G401.6 (cell line): ENCODE results near the gene CHST11.
"Not testable (repeated sequence)": the region's sequence is repeated elsewhere in the genome, so short reads cannot be mapped to it uniquely, and the experiment has no call there.

Experiments used
- FAIRE-seq: peaks from 2 replicates; lab custom pipeline; 2012; peaks lifted over from hg19 to GRCh38; lab: Jason Lieb, UNC

CHST11 gene

DNA sequence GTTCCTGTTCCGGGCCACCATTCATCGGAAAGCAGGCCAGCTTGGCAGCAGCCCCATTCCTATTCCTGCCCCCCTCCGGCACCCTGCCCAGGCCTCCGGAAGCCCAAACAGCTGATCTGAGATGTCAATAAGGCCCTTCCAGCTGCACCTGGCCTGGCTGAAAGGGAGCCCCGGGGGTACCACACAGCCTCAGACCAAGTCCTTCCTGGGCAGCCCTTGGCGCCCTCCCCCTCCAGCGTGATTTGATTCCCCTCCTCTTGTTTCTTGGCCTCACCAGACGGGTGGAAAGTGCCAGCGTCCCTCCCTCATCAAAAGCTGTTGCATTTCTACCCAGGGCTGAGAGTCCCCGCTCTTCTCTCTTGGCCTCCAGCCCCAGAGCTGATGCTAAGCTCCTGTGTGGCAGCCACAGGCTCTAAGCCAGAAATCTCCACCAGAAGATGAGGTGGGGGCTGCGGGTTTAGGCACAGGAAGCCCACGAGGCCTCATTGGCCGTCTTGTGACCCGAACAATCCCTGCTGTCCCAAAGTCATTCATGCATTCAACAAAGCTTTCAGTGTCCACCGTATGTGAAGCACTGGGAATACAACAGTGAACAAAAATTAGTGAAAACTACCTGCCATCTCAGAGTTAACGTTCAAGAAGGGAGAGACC, 285.9 kb downstream of the CHST11 start:
- FAIRE-seq, result no peak

DNA sequence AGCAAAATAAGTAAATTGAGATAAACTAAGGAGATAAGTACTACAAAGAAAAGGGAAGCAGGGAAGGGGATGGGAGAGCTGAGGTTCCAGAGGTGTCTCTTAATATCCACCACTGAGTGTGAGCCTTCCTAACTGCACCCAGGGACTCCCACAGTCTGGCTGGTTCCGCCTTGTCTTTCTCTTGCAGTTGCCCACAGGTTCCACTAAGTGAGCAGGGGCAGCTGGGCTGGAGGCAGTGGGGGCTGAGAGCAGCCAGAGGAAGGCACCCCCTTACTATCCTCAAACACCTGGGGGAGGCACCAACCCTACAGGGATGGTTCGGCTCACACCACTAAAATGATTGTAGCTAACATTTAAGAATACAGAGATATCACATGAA, 286.4 kb downstream of the CHST11 start:
- no peak for FAIRE-seq

DNA sequence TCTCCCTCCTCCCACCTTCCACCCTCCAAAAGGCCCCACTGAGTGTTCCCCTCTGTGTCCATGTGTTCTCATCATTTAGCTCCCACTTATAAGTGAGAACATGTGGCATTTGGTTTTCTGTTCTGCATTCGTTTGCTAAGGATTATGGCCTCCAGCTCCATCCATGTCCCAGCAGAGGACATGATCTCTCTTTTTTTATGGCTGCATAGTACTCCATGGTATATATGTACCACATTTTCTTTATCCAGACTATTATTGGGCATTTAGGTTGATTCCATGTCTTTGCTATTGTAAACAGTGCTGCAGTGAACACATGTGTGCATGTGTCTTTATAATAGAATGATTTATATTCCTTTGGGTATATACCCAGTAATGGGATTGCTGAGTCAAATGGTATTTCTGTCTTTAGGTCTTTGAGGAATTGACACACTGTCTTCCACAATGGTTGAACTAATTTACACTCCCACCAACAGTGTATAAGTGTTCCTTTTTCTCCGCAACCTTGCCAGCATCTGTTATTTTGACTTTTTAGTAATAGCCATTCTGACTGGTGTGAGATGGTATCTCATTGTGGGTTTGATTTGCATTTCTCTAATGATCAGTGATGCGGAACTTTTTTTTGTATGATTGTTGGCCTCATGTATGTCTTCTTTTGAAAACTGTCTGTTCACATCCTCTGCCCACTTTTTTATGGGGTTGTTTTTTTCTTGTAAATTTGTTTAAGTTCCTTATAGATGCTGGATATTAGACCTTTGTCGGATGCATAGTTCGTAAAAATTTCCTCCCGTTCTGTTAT, 287.2 kb downstream of the CHST11 start:
- not testable (repeated sequence) for FAIRE-seq

DNA sequence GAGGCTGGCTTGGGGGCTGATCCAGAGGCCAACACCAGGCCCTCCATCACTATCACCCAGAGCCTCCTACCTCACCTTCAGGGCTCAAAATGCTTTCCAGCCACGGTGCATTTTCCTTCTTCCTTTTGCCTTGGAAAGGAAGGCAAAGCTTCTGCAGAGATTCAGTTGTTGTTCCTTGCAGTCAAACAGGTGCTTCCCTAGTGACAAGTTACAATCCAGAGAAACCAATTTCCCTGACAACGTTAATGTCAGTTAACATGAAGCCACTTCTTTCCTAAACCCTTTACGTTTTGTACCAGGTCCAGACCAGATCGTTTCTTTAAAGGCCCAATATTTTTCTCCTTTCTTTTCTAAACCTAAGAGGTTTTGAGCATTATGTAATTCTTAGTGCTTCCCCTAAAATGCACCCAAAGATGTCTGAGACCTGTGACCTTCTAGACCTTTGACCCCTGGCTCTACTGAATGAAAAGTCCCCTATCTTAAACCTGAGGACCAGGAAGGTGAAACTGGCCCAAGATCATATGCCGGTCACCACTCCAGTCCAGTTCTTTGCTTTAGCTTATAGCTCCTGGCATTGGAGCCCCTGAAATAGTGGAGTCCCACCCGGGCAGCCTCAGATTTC, 289.8 kb downstream of the CHST11 start:
- FAIRE-seq, result no peak

DNA sequence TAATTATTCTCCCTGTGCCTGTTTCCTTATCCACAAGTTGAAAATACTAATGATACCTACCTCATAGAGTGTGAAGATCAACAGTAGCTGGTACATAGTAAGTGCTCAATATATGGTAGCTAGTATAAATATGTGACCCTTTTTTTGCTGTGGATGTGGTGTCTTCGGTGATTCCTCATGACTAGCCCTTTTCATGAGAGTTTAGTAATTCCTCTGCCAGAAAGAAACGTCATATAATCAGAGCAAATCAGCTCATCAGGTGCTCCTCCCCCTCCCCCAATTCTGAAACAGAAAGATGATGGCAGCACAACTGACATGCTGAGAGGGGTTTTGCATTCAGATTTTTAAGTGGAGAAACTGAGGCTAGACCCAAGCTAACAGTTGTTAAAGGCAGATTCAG, 290.6 kb downstream of the CHST11 start:
- no peak for FAIRE-seq

DNA sequence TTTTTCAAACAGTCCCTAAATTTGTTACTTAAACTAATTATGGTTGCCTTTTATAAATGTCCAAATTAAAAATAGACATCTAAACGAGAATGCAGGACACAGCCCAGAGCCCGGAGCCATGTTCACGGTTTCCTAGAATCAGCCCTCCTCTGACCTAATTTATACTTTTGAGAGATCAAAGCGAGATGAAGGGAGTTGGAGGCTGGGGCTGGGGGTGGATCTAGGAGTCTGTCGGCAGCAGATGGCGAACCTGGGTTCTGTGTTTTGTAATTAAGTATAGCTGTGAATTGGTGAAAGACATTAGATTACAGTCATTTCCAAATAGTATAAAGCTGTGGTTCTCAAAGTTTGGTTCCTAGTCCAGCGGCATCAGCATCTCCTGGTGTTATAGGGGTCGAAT, 291.2 kb downstream of the CHST11 start:
- no peak for FAIRE-seq

DNA sequence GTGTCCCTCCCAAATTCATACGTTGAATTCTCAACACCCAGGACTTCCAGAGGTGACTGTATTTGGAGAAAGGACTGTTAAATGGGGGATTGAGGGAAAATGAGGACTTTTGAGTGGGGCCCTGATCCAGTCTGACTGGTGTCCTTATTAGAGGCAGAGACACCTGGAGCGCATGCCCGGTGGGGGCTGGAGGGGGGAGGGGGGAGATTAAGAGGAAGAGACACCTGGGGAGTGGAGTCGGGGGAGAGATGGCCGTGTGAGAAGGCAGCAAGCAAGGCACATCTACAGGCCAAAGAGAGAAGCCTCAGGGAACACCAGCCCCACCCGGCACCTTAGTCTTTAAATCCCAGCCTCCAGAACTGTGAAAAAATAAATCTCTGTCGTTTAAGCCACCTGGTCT, 291.6 kb downstream of the CHST11 start:
- FAIRE-seq, result no peak

DNA sequence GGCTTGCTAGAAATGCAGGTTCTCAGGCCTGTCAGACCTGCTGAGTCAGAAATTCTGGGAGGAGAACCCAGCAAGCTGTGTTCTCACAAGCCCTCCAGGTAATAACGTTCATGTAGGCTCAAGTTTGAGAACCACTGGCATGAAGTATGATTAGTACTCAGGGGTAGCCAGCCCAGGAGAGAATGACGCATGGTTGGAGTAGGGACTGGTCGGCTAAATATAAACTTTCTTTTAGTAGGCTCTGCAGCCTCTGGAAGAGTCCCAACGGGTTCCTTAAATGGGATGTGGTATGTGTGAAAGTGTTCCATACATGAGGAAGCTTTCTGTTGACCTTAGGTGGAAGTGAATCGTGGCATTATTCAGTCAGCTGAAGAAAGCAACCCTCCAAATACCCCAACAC, 292.0 kb downstream of the CHST11 start:
- FAIRE-seq, result no peak

DNA sequence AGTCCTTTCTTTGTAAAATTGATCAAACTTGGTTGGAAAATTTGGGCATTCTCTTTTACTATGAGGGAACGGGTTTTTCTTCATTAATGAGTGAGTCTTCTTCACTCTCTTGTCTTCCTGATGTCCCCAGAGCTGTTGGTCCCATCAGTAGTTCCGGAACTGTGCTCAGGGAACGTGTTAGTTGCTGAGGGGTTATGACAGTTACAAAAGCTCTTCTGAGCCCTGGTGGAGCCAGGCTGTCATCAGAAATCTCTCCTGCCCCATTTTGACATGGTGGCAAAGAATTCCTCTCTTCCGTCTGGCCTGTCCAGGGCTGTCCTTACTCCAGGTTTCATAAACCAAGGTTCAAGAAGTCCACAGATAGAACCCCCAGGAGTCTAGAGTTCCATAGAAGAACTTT, 292.8 kb downstream of the CHST11 start:
- FAIRE-seq, result no peak

DNA sequence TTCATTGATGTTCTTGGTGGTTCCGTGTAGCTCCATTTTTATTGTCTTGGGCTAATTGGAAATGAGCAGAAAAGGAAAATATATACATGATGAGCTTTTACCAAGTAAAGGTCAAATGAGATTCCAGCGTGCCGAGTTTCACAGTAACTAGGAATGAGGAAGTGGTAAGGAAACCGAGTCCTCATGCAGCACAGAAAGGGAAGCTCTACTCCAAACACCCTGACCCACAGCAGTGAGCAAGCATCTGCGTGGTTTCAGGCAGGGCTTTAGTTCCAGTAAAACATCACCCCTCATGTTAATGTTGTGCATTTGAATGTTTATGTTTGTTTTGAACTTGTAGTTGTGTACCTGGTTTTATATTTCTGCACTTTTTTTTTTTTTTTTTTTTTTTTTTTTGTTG, 293.3 kb downstream of the CHST11 start:
- no peak for FAIRE-seq

DNA sequence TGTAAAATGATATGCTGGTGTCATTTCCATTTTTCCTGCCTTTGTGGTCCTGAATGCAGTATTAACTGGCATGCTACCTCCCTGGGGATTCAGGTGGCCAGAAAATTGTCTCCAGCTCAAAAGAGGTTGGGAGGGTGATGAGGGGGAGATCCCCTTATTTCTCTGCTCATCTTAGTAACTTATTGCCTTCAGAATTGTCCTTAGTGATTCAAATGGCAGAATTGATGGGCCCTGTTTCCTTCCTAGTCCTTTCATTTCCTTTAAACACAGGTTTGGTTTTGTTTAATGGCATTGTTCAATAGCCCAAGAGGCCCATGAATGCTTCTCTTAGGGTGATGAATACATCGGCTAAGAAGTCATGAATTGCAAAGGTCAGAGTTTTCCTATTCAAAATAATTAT, 294.4 kb downstream of the CHST11 start:
- FAIRE-seq, result no peak

DNA sequence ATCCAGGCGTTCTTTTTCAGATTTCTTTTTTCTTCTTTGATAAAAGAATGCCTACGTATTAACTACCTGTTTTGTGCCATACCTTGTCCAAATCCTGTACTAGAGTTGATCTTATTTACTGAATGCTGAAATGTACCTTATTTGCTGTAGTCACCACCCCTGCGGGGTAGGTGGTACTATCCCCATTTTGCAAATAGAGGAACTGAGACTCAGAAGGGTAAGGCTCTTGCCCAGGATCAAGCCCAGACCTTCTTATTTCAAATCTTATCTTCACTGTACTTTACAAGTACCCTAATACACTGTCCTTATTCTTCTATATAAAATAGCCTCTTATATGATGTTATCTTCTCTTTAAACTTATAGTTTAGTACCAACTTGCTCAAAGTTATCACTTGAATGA, 294.8 kb downstream of the CHST11 start:
- no peak for FAIRE-seq

DNA sequence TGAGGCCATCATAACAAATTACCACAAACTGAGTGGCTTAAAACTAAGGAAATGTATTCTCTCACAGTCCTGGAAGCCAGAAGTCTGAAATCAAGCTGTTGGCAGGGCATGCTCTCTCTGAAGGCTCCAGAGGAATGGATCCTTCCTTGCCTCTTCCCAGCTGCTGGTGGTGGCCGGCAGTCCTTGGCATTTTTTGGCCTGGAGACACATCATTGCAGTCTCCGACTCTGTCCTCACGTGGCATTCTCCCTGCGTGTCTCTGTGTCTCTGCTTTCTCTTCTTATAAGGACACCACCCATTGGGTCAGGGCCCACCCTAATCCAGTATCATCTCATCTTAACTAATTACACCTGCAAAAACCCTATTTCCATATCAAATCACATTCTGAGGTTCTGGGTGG, 295.3 kb downstream of the CHST11 start:
- FAIRE-seq, result no peak

DNA sequence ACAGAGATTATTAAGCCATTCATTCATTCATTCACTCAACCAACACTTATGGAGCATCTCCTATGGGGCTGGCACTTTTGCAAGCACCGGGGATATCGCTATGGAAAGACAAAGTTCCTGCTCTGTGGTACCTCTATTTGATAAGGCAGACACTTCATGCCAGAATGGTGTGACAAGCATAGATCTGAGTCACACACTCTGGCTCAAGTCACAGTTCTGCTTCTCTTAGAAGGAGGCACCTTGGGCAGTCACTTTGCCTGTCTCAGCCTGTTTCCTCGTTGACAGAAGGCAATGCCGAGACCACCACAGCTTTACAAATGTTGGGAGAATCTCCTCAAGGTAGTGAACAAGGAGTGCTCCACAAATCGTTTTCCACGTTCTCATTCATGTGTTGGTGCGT, 296.1 kb downstream of the CHST11 start:
- FAIRE-seq, result no peak

DNA sequence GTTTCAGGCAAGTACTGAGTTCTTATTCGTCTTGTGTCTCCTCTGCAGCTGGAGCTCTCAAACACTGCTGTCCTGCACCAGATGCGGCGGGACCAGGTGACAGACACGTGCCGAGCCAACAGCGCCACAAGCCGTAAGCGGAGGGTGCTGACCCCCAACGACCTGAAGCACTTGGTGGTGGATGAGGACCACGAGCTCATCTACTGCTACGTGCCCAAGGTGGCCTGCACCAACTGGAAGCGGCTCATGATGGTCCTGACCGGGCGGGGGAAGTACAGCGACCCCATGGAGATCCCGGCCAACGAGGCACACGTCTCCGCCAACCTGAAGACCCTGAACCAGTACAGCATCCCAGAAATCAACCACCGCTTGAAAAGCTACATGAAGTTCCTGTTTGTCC, 300.2 kb downstream of the CHST11 start:
- FAIRE-seq, result no peak

DNA sequence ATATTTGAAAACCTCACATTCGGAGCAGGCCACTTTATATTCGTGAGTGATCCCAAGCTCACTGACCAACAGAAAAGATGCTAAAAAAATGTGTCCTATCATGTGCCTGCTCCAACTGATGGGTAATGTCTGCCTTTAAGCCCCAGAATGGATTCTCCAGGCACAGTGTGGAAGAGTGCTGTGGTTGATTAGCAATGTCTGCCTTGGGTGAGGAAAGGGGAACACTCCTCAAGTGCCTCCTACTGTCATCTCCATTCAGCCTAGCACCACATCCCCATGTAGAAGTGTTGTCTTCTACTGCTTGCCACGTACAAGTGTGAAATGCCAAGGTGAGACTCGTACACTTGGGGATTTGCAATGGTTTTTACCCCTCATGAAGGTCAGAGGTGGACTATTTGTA, 302.0 kb downstream of the CHST11 start:
- FAIRE-seq, result no peak

DNA sequence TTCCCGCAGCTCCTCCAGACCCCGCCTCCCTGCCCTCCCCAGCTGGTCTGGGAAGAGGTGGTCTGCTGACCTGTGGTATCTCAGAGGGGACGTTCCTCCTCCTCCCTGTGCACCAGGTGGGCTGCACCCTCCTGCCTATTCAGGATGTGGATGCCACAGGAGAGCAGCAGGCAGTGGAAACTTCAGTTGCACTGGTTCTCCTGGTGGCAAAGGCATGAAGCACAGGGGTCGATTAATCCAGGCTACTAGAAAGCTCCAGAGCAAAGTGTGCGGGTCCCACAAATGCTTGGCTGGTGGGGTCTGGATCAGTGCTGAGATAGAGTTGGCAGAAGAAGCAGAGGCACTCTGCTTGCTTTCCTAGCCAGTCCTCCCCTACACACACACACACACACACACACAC, 304.3 kb downstream of the CHST11 start:
- FAIRE-seq, result no peak

DNA sequence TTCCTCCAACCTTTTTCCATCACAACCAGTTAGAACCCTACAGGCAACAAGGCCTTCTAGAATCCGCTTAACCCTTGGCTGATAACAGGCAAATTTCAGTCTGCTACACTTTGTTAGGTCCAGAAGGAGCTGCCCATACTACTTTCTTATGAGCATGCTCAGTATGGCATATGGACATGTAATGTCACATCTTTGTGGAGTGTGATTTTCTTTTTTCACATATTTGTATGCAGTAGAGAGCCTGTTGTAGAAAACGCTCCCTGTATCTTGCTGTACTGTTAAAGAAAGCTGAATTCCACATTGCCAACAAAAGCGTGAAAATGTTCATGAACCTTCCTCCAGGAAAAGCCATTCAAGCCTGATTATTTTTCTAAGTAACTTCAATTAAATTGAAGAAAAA, 304.9 kb downstream of the CHST11 start:
- FAIRE-seq, result no peak

DNA sequence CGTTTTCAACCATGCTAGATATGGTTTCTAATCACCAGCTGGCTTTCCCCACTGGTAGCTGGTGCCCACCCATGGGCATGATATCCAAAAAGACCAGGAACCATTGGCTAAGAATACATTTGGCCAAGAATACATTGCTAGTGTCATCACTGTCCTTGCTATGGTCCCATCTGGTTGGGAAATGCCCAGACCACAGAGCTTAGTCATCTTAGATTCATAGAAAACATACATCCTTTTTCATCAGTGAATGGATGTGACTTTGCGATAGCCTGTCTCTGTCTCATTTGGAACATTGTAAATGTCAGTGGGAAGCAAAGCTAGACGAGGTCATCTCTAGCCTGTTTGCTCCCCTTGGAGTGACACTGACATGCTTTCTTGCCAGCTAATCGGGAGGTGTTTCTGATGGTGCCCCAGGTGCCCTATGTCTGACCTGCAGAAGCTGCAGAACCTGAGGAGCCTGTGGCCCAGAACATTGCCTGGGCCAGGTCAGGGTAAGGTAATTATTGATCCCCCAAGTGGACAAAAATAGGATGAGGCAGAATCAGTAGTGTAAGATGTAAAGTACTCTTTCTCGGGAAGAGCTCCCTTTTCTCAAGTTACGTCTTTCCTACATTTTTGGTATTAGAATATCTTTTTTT, 306.5 kb downstream of the CHST11 start:
- no peak for FAIRE-seq

DNA sequence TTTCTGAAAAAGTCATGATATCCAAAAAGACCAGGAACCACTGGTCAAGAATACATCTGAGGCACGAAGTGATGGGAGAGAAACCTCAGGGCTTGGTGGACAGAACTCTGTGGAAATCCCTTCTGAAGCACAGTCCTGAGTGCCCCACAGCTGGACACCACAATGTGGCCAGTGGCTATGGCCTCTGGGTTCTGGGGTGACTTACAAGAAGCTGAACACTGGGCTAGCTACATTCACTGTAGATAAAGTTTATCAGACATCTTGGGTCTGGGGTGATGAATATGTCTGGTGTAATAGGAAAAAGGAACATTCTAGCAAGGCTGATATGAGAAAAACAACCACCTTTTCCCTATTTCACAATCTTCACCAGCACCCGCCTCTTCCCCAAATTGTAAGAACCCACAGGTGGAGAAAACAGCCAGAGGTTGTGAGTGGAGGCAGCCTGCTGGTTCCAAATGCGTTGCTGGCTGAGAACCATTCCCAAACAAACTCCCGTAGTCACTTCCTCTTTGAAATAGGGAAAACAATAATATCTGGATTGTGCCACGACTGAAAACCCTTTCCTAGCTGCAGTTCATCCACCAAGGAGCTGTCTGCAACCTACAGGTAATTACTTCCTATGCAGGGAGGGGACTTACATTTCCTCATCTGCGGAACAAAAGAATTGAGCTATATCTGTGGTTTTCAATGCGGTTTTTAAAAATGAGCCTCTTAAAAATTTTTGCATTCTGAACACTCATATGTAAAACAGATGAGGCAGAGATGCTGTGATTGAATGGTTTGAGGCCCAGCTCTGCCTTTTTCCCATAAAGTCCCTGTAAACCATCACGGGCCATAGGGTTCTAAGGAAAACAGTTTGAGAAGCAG, 307.7 kb downstream of the CHST11 start:
- no peak for FAIRE-seq

DNA sequence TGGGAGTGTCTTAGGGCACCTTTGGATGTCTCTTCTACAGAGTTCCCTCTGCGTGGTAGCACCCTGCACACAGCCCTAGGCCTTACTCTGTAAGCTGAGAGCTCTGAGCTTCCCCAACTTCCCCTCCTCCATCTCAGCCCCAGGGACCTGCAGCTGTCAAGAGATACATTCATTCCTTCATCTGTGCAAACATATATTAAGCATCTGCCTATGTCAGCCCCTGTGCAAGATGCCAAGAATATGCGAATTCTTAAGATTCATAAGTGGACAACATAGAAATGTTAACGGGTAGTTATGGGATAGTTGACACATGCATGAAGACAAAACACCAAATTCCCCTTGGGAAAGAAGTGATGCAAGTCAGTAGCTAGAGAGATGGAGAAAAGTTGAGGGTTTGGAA, 310.5 kb downstream of the CHST11 start:
- FAIRE-seq, result no peak

DNA sequence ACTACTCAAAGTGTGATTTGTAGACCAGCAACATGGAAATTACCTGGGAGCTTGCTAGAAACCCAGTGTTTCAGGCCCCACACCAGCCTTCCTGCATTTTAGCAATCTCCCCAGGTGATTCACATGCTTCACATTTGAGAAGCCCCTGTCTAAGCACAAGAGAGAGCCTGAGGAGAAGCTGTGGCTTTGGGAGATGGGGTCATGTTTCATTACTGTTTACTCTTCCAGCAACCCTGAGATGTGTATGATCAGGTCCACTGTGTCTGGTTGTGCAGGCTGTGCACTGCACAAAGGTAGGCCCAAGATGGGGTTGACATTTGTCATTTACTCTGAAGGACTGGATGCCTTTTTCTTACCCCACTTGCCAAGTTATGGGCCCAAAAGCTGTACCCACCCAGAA, 311.3 kb downstream of the CHST11 start:
- FAIRE-seq, result no peak
